SK-N-SH treated with all-trans-retinoic acid at 6 μM for 48 hours (cell line): ENCODE results near the gene PARM1.

ENCODE experiments used
- CSDC2 ChIP-seq: fragments of 250-450 bp; sonication (Bioruptor Pico); IDR thresholded peaks from 2 replicates; pipeline ENCODE4 v1.5.0; 2020; ENCODE audit warnings: mild to moderate bottlenecking, moderate library complexity
- ISL1 ChIP-seq: fragments of 250-450 bp; sonication (Bioruptor Pico); IDR thresholded peaks from 2 replicates; pipeline ENCODE4 v2.1.2; 2022; ENCODE audit warnings: mild to moderate bottlenecking, moderate library complexity
- RARB ChIP-seq: fragments of 250-450 bp; sonication (Bioruptor Pico); IDR thresholded peaks from 2 replicates; pipeline ENCODE4 v1.8.0; 2021; ENCODE audit warnings: mild to moderate bottlenecking, moderate library complexity
- TOX ChIP-seq: fragments of 250-450 bp; sonication (Bioruptor Pico); IDR thresholded peaks from 2 replicates; pipeline ENCODE4 v1.8.0; 2021; ENCODE audit warnings: mild to moderate bottlenecking, moderate library complexity, borderline replicate concordance
- ZFP3 ChIP-seq: fragments of 250-450 bp; sonication (Bioruptor Pico); IDR thresholded peaks from 2 replicates; pipeline ENCODE4 v1.5.0; 2020; ENCODE audit warnings: mild to moderate bottlenecking, moderate library complexity
- ZFP30 ChIP-seq: fragments of 450-650 bp; formaldehyde crosslinking; IDR thresholded peaks from 2 replicates; pipeline ENCODE4 v1.5.0; 2022; ENCODE audit warnings: mild to moderate bottlenecking, moderate library complexity
- ZNF565 ChIP-seq: fragments of 450-650 bp; formaldehyde crosslinking; conservative IDR thresholded peaks from 2 replicates; pipeline ENCODE4 v1.5.0; 2020; ENCODE audit warnings: low read depth, mild to moderate bottlenecking, moderate library complexity
- ZNF8 ChIP-seq: fragments of 450-650 bp; formaldehyde crosslinking; IDR thresholded peaks from 2 replicates; pipeline ENCODE4 v1.5.0; 2020; ENCODE audit warnings: mild to moderate bottlenecking, moderate library complexity
- TF ChIP-seq, protein P1 (sequence below): fragments of 250-450 bp; sonication (Bioruptor Pico); IDR thresholded peaks from 2 replicates; pipeline ENCODE4 v1.8.0; 2020; ENCODE audit warnings: mild to moderate bottlenecking, moderate library complexity, borderline replicate concordance
- TF ChIP-seq, protein P2 (sequence below): fragments of 250-450 bp; sonication (Bioruptor Pico); IDR thresholded peaks from 2 replicates; pipeline ENCODE4 v1.5.1; 2021; ENCODE audit warnings: mild to moderate bottlenecking, moderate library complexity

DNA sequence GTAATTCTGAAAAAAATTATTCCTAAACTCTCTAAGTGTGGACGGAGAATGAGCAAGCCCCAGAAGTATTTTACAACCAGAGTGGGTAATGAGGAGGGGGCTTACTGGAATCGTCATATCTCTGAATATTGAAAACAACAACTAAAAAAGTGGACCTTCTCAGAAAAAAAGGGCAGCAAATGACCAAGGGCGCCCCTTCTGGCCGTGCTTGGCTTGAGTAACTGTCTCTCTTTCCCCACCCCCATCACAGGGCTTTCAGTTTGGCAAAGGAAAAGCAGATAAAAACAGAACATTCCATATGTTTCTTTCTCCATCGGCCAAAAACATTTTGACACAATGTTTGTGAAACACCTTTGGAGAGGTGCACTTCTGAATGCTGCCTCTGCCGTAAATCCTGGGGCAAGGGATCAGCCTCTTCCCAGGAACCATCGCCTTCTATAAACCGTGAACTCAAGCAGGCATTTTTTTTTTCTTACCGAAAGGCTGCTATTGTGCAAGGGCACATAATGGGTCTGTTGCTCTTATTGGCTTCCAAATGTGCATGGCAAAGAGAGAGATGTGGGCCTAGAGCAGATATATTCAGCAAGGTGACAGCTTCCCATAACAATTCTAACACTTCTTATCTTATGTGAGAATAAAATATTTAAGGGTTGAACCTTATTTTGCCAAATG lies 115.4 kb downstream of the PARM1 start:
- TF ChIP-seq ZNF565 (CRISPR knock-in tag) (no peak), ZFP30 (no peak), ZNF8 (CRISPR knock-in tag) (no peak), CSDC2 (CRISPR knock-in tag) (no peak), RARB (CRISPR knock-in tag) (no peak), TOX (no peak), ZFP3 (no peak), ISL1 (CRISPR knock-in tag) (no peak)
- TF ChIP-seq, protein P1, sequence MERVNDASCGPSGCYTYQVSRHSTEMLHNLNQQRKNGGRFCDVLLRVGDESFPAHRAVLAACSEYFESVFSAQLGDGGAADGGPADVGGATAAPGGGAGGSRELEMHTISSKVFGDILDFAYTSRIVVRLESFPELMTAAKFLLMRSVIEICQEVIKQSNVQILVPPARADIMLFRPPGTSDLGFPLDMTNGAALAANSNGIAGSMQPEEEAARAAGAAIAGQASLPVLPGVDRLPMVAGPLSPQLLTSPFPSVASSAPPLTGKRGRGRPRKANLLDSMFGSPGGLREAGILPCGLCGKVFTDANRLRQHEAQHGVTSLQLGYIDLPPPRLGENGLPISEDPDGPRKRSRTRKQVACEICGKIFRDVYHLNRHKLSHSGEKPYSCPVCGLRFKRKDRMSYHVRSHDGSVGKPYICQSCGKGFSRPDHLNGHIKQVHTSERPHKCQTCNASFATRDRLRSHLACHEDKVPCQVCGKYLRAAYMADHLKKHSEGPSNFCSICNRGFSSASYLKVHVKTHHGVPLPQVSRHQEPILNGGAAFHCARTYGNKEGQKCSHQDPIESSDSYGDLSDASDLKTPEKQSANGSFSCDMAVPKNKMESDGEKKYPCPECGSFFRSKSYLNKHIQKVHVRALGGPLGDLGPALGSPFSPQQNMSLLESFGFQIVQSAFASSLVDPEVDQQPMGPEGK = no peak
- TF ChIP-seq, protein P2, sequence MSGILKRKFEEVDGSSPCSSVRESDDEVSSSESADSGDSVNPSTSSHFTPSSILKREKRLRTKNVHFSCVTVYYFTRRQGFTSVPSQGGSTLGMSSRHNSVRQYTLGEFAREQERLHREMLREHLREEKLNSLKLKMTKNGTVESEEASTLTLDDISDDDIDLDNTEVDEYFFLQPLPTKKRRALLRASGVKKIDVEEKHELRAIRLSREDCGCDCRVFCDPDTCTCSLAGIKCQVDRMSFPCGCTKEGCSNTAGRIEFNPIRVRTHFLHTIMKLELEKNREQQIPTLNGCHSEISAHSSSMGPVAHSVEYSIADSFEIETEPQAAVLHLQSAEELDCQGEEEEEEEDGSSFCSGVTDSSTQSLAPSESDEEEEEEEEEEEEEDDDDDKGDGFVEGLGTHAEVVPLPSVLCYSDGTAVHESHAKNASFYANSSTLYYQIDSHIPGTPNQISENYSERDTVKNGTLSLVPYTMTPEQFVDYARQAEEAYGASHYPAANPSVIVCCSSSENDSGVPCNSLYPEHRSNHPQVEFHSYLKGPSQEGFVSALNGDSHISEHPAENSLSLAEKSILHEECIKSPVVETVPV (CRISPR knock-in tag) = no peak
